ENCODE measurements around the gene ELK4. TPM values are rescaled to one million over a fixed set of nuclear protein-coding genes. Genes with fewer than 3 reads are reported as not detected.

The ELK4 gene
- total RNA-seq, 2 experiments from 2014 or later: 60.7 to 65.8 TPM

- Mint-ChIP-seq H3K4me1 (ENCODE audit: low read depth) (peaks cover 3% of the 10 kb centered on the region), H3K9me3 (no peaks in the 10 kb centered on the region), H3K27ac (no peak overlapping the region), H3K4me3 (no peak overlapping the region), H3K27me3 (peaks cover 24% of the 10 kb centered on the region), H3K36me3 (no peaks in the 10 kb centered on the region)
- ChIA-PET CTCF (interaction anchor here (1.2 kb wide), 1 partner anchor 44 kb away, joined by 4 read pairs; no protein-coding TSS in a partner anchor), POLR2A (no interaction called here)
- intact Hi-C loops (cut with micrococcal nuclease): loop anchor here (5.0 kb wide), 1 partner anchor 36 kb away; no protein-coding TSS in a partner anchor
- no peak for DNase-seq
Observed at GRCh38 chr1:205568135-205568468, 63.7 kb downstream of the ELK4 start.

- POLR2A ChIA-PET: no interaction called here
- intact Hi-C loops (cut with micrococcal nuclease): loop anchor here (5.0 kb wide), 1 partner anchor 35 kb away; no protein-coding TSS in a partner anchor
- no peaks in the 10 kb centered on the region for H3K36me3 Mint-ChIP-seq
- H3K27ac Mint-ChIP-seq: no peak overlapping the region
- no peaks in the 10 kb centered on the region for H3K9me3 Mint-ChIP-seq
- DNase-seq: no peak
- no peak overlapping the region for H3K4me3 Mint-ChIP-seq
- peaks cover 3% of the 10 kb centered on the region for H3K4me1 Mint-ChIP-seq (ENCODE audit: low read depth)
- CTCF ChIA-PET: interaction anchor here (1.1 to 1.2 kb wide), 2 partner anchors 24 to 43 kb away, joined by 3 to 4 read pairs; no protein-coding TSS in a partner anchor
- H3K27me3 Mint-ChIP-seq: peaks cover 22% of the 10 kb centered on the region
Observed at GRCh38 chr1:205567716-205568115, 64.1 kb downstream of the ELK4 start.

GRCh38 chr1:205565799-205566198 lies 66.0 kb downstream of the ELK4 start:
- peaks cover 20% of the 10 kb centered on the region for H3K27me3 Mint-ChIP-seq
- no peak for DNase-seq
- peaks cover 3% of the 10 kb centered on the region for H3K4me1 Mint-ChIP-seq (ENCODE audit: low read depth)
- H3K4me3 Mint-ChIP-seq: no peak overlapping the region
- peaks cover 5% of the 10 kb centered on the region for H3K9me3 Mint-ChIP-seq
- no peaks in the 10 kb centered on the region for H3K36me3 Mint-ChIP-seq
- ChIA-PET POLR2A (no interaction called here), CTCF (interaction anchor here (0.9 kb wide), 1 partner anchor 18 kb away, joined by 3 read pairs; no protein-coding TSS in a partner anchor)
- intact Hi-C loops (cut with micrococcal nuclease): loop anchor here (5.0 kb wide), 1 partner anchor 33 kb away; no protein-coding TSS in a partner anchor
- no peak overlapping the region for H3K27ac Mint-ChIP-seq

GRCh38 chr1:205563927-205564441 lies 67.8 kb downstream of the ELK4 start:
- Mint-ChIP-seq H3K4me1 (ENCODE audit: low read depth) (peaks cover 2% of the 10 kb centered on the region), H3K27me3 (peaks cover 18% of the 10 kb centered on the region), H3K4me3 (no peak overlapping the region), H3K36me3 (no peaks in the 10 kb centered on the region), H3K9me3 (peaks cover 5% of the 10 kb centered on the region), H3K27ac (no peak overlapping the region)
- CTCF ChIA-PET: interaction anchor here (0.6 kb wide), 1 partner anchor 26 kb away, joined by 3 read pairs; no protein-coding TSS in a partner anchor
- intact Hi-C loops (cut with micrococcal nuclease): no loop called here
- DNase-seq: no peak
- POLR2A ChIA-PET: no interaction called here

GRCh38 chr1:205561501-205562203 lies 70.2 kb downstream of the ELK4 start:
- no peaks in the 10 kb centered on the region for H3K4me1 Mint-ChIP-seq (ENCODE audit: low read depth)
- CTCF ChIA-PET: interaction anchor here (0.7 to 1.3 kb wide), 3 partner anchors 27 to 96 kb away, joined by 3 to 4 read pairs (median 3); no protein-coding TSS in a partner anchor
- peaks cover 27% of the 10 kb centered on the region for H3K27me3 Mint-ChIP-seq
- POLR2A ChIA-PET: no interaction called here
- H3K36me3 Mint-ChIP-seq: no peaks in the 10 kb centered on the region
- DNase-seq: no peak
- H3K9me3 Mint-ChIP-seq: peaks cover 5% of the 10 kb centered on the region
- H3K4me3 Mint-ChIP-seq: no peak overlapping the region
- H3K27ac Mint-ChIP-seq: no peak overlapping the region
- intact Hi-C loops (cut with micrococcal nuclease): no loop called here

Other genes with a start within 250 kb of the ELK4 start
- 1 to 10 TPM; 2.2 to 2.5 TPM for gene LEMD1, start 210.0 kb downstream of the ELK4 start, total RNA-seq
- 1 to 10 TPM in 1 of 2 experiments, under 1 TPM in 1; 0.90 to 1.2 TPM for gene BLACAT1, start 176.0 kb downstream of the ELK4 start, total RNA-seq
- gene CDK18, start 127.3 kb downstream of the ELK4 start, total RNA-seq: 1 to 10 TPM; 2.5 to 2.6 TPM
- gene SLC45A3, start 48.5 kb upstream of the ELK4 start, total RNA-seq: under 1 TPM; 0.55 to 0.56 TPM
- gene NUCKS1, start 118.2 kb upstream of the ELK4 start, total RNA-seq: 100 to 1,000 TPM; 149 to 202 TPM
- gene RAB29, start 143.5 kb upstream of the ELK4 start, total RNA-seq: 10 to 100 TPM; 31.5 to 31.6 TPM
- 10 to 100 TPM; 34.9 to 35.0 TPM for gene SLC41A1, start 181.2 kb upstream of the ELK4 start, total RNA-seq
- gene PM20D1, start 218.1 kb upstream of the ELK4 start, total RNA-seq: under 1 TPM; 0.29 to 0.55 TPM

All from activated CD4-positive, alpha-beta memory T cell treated with anti-CD3 and anti-CD28 coated beads for 36 hours (primary cell).